GM12878 (cell line): ENCODE measurements around the gene ZBTB37.

Experiments
- BCL11A ChIP-seq: IDR thresholded peaks from 2 replicates; pipeline ENCODE4 v1.6.1; 2011; ENCODE audit warnings: low read depth, low read length
- CTCF ChIP-seq, 3 experiments: IDR thresholded peaks in 2 of 3; conservative IDR thresholded peaks in 1 of 3; 2 replicates each; pipeline ENCODE4 v1.5.1; 2011; ENCODE audit warnings: low read depth in 3 of 3, low read length in 3 of 3, mild to moderate bottlenecking in 3 of 3, control low read depth in 2 of 3, moderate library complexity in 2 of 3, inconsistent platforms in 1 of 3, mixed read lengths in 1 of 3; ENCODE audit not compliant: control insufficient read depth in 2 of 3, insufficient read depth in 1 of 3; ENCODE audit errors: extremely low read depth in 1 of 3
- JUNB ChIP-seq: IDR thresholded peaks from 2 replicates; pipeline ENCODE4 v1.6.1; 2016; ENCODE audit warnings: antibody characterized with exemption, mild to moderate bottlenecking
- LARP7 ChIP-seq: fragments of 450-650 bp; IDR thresholded peaks from 2 replicates; pipeline ENCODE4 v1.6.1; 2017; ENCODE audit warnings: mild to moderate bottlenecking
- POLR2A ChIP-seq: IDR thresholded peaks from 2 replicates; pipeline ENCODE4 v1.6.1; 2011; ENCODE audit warnings: low read depth, mild to moderate bottlenecking, low read length
- POLR2AphosphoS5 ChIP-seq: IDR thresholded peaks from 2 replicates; pipeline ENCODE4 v1.6.1; 2011; ENCODE audit warnings: mild to moderate bottlenecking, low read length, inconsistent platforms
- RCOR1 ChIP-seq: conservative IDR thresholded peaks from 2 replicates; pipeline ENCODE4 v1.6.1; 2012; ENCODE audit warnings: low read depth, low read length, improper control_type of control experiment
- ZNF274 ChIP-seq: IDR thresholded peaks from one replicate; pipeline ENCODE4 v1.8.0; 2011; ENCODE audit not compliant: insufficient read length, insufficient read depth

DNA sequence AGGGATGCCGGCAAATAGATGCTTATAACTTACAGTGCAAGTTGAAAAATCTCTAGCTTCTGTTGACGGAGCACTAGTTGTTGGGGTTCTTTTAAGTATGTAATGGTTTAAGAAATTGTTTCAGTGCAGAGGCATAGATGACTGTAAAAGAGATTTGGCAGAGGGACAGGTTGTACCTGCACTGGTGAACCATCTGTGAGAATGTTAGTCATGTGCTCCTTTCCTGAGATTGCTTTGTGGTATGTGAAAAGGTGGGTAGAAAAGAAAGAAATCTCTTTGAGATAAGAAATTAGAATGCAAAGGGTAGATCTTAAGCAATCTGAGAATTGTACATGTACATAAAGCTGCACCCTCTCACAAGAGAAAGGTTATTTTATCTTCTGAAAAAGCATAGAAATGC lies 19.4 kb downstream of the ZBTB37 start:
- no peak for TF ChIP-seq LARP7
- no peak for TF ChIP-seq JUNB
- no peak for TF ChIP-seq POLR2A
- no peak for TF ChIP-seq POLR2AphosphoS5
- no peak for TF ChIP-seq RCOR1
- no peak for TF ChIP-seq CTCF (IDR thresholded peaks at IDR 0.05 in 2 of 3, conservative IDR thresholded peaks at IDR 0.05 in 1 of 3; ENCODE audit: control insufficient read depth in 2 of 3, extremely low read depth in 1 of 3, insufficient read depth in 1 of 3, low read depth in 3 of 3, low read length in 3 of 3)
- no peak for TF ChIP-seq BCL11A
- no peak for TF ChIP-seq ZNF274
